GM21786 (cell line): ENCODE results near the gene TCEA3.

ENCODE experiments used
- ATAC-seq: cut with Tn5 transposase; IDR thresholded peaks from one replicate; pipeline ENCODE4 v1.9.1; 2021; ENCODE audit not compliant: unreplicated experiment

The TCEA3 gene

DNA sequence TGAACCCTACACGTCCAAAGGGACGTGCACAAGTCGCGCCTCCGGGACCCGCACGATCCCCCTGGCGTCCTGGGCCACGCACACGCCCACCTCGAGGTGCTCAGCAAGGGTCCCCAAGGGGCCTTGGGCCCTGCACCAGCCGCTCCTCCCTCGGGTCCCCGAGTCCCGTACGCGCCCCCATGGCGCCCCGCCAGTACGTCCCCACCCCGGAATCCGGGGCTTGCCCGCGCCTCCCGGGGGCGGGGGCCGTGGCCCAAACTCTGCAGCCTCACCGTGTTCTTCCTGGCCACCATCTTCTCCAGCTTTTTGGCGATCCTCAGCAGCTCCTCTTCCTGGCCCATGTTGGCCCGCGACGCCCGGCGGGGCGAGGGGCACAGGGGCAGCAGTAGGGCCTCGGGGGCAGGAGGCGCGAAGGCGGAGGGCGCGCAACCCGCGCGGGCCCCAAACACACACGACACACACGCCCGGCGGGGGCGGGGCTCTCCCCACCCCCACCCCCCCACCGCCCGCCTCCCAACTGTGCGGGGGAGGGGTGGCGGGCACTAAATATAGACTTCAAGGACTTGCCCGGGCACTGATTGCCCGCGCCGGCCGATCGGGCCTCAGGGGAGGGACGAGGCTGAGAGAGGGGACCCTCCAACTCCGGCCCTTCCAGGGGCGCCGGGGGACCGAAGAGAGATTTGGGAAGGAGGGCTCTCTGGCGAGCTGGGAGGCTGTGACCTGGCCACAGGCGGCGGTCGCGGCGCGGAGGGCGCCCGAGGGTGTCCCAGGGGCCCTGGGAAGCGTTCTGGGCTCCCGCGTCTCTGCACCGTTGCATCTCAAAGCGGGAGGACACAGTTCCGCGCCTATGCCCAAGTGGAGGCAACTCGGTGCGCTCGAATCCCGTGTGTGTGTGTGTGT, at the start of gene TCEA3:
Gene TCEA3, minus strand, starts transcription at position 456 of the 900 bp plus-strand sequence. Its CDS starts 115 bp downstream, at position 341.
- ATAC-seq, result no peak

DNA sequence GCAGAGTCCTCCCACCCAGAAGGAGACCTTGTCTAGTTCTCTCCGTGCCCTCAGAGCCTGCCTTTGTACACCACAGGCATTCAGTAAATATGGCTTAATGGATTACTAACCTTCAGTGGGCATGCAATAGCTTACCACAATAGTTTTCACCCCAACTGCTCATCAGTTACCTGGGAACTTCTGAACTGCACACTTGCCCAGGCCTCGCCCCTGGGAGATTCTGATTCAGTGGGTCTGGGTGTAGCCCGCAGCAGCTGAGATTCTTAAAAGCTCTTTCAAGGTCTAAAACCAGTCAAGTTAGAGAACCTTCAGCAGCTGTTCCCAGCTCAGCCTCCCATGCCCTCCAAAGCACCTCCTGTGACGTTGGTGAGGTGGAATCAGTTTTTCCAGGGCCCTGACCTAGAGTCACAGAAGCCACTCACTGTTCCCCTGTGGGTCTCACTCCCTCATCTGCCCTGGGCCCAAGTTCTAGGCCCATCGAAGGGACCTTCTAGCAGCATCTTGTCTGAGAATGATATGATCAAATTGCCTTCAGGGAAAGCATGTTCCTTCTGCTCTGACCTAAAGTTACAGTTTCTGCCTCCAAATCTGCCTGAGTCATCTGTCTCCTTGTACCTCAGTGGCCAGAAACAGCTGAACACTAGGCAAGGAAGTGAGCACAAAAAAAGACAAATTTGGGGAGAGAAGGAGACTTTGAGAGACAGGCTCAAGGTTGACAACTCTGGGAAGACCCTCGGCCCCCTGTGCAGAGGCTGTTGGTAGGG, 48.7 kb upstream of the TCEA3 start:
- ATAC-seq, result no peak

DNA sequence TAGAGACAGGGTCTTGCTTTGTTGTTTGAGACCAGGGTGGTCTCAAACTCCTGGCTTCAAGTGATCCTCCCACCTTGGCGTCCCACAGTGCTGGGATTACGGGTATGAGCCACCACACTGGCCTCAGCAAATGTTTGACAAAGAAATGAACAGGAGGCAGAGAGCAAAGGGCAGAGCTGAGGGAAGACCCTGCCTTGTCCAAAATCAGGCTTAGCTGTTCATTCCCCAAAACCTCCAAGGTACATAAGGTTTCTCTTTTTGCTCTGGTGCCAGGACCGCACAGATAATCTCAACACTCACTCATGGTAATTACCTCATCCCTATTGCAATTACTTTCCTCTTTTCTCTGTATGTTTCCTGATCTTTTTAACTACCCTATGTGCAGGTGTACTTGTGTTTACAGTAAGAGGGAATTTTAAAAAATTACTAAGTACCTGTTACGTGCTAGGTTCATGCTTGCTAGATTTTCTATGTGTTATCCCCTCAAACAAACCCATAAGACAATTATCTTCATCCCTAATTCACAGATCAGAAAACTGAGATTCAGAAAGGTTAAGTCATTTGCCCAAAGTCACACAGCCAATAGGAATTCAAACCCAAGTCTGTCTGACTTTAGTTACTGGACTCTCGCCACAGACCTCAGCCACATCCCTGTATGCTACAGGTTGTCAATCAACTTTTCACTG, 47.9 kb upstream of the TCEA3 start:
- no peak for ATAC-seq

DNA sequence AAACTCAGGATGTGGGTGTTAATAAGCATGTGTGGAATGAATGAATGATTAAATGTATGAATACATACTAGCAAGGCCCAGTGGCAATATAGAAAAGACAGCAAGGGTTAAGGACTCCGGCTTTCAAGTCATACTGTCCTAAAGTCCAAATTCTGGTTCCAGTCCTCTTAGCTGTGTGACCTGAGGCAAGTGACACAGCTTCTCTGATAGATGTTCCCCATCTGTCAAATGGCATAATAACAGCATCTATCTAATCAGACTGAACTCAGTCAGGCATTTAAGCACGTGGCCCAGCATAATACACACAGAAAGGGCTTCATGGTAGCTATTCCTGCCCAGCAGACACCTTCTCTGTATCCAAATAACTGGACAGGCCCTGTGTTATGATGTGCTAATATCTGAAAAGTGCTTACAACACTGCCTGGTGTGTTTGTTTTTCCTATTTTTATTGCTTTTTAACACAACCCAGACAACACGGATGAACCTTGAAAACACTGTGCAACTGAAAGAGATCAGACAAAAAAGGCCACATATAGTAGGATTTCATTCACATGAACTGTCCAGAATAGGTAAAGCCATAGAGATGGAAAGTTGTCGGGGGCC, 47.0 kb upstream of the TCEA3 start:
- no peak for ATAC-seq

DNA sequence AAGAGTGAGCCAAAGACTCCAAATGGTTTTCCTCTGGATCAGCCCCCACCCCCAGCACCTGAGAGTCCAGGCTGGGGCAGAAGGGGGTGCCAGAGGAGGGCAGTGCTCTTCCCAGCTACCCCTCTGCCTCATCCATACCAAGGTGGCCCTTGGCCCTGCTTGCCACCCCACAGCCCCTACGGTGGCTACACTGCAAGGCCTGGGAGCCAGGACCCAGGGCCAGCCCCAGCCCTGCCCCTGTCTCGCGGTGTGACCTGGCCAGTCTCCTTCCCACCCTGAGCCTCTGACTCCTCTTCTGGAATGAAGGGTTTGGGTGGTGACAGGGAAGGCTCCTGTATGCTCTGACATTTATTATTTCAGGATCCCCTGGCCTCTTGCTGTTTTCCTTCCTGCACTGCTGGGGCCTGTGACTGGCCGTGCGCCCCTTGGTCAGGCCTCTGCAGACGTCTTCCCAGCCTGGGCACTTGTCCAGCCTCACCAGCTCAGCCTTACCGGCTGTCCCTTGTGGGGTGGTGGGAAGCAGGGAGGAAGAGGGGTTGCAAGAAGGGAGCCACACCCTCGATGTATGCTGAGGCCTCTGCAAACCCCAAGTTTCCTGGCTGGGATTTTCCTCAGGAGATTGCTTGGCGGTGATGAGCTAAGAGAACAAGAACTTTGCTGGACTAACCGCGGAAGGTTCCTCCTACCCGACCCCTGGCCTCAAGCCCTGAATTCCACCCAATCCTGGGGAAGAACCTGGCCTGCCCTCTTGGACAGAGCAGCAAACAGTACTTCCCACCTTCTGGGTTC, 45.9 kb upstream of the TCEA3 start:
- ATAC-seq, result no peak

DNA sequence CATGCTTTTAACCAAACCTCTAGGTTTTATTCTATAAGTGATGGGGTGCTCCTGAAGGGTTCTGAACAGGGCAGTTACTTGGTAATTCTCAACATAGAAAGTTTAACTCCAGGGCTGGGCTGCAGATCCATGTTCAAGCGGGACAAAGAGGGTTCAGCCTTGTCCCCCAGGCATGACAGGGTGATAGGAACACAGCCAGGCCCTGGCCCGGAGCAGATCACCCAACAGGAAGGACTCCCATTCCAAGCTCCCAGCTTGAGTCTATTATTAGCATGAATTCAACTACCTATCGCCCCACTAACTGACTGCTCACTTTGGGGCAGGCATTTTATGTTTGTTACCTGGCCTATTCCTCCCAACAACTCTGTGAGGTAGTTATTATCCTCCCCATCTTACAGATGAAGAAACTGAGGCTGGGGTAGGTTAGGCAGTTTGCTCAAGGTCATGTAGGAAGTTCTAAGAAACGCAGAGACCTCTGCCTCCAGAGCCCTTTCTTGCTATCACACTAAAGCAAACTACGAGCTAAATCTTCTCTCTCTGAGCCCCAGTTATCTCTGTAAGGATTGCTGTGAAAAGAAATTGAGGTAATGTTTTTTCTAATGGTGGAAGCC, 44.9 kb upstream of the TCEA3 start:
- no peak for ATAC-seq

DNA sequence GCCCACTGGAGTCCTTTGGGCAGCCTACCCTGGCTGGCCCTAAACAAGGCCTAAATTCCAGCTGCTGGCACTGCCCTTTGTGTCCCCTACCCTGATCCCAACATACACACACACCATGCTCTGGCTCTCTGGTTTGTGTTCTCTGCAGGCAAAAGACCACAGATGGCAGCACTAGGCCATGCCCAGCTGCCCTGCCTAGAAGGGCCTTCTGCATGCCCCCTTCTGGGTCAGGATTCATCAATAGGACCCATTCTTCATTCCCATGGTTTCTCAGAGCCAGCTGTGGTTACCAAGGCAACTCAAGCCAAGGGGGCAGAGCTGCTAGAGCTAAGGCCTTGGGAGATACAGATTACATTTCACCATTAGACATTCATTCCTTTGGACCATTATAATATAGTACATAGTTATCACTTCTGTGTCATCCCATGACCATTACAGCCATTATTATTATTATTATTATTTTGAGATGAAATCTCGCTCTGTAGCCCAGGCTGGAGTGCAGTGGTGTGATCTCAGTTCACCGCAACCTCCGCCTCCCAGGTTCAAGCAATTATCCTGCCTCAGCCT, 42.0 kb upstream of the TCEA3 start:
- no peak for ATAC-seq

DNA sequence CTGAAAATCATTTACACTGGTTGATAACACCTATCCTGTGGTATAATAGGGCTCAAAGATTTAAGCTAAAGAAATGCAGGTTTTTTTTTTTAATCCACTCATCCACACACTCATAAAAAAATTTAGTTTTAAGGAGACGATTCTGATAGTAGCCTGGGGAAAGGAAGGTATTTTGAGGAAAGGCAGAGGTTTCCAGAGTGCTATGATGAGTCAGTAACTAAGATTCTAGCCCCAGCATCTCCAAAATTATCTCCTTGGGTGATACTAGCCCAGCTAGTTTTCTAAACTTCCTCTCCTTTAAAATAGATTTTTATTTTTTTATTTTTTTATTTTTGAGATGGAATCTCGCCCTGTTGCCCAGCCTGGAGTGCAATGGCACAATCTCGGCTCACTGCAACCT, 38.7 kb upstream of the TCEA3 start:
- ATAC-seq, result no peak

DNA sequence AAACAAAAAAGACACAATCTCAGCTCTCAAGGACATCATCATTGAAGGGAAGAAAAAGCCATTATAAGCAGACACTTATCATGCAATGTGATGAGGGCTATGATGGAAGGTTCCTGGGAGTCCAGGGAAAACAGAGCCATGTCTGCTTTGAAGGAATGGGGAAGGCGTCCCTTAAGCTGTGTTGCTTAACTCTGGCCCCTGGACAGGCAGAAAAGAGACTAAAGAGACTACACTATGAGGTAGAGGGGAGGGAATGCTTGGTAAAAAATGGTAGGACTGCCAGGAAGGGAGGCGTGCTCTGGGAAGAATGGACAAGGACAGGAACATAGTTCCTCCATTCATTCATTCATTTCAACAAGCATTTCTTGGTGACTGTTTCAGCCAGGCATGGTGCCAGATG, 38.2 kb upstream of the TCEA3 start:
- no peak for ATAC-seq

DNA sequence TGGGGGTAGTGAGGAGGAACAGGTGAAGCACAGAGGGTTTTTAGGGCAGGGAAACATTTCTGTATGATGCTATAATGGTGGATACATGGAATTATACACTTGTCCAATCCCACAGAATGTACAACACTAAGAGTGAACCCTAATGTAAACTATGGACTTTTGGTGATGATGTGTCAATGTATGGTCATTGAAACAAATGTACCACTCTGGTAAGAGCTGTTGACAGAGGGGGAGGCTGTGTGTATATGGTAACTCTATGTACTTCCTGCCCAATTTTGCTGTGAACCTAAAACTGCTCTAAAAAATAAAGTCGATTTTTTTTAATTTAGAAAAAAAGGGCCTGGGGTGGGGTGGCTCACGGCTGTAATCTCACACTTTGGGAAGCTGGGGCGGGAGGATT, 36.5 kb upstream of the TCEA3 start:
- no peak for ATAC-seq

DNA sequence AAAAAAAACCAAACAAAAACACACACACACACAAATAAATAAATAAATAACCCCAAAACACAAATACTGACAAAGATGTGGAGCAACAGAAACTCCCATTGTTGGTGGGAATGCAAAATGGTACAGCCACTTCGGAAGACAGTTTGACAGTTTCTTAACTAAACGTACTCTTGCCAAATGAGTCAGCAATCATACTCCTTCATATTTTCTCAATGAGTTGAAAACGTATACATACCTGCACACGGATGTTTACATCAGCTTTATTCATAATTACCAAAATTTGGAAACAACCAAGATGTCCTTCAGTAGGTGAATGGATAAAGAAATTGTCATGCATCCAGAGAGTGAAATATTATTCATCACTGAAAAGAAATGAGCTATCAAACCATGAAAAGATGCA, 36.0 kb upstream of the TCEA3 start:
- ATAC-seq, result no peak

DNA sequence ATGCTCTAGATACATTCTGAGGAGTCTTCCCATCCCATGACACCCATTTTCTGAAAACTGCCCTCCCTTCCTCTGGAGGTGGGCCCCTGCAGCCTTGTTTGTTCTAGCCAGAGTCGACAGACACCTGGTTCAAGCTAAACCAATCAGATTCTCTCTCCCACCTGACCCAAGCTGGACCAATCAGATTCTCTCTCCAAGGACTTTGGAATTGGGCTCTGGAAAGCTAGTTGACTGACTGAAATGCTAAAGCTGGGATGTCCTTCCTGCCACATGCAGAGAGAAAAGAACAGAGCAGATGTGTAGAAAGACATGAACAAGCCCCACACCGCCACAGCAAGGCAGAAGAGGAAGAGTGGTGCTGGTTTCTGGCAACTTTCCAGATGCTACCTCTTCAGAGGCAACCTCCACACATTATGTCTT, 34.8 kb upstream of the TCEA3 start:
- no peak for ATAC-seq

DNA sequence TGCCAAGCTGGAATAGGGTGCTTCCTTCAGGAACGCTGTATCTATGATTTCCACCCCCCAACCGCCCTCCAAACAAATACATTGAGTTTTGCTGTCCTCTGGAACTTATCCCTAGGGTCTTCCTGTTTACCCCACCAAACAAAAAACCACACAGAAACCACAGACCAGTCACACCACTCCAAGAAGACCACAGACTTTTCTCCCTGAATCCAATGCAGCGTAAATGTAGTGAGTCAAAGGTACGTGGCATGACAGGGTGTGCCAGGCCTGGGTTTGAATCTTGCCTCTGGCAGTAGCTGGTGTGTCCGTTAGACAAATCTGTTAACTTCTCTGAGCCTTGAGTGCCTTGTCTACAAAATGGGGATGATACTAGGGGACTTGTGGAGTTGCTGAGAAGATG, 31.7 kb upstream of the TCEA3 start:
- no peak for ATAC-seq

DNA sequence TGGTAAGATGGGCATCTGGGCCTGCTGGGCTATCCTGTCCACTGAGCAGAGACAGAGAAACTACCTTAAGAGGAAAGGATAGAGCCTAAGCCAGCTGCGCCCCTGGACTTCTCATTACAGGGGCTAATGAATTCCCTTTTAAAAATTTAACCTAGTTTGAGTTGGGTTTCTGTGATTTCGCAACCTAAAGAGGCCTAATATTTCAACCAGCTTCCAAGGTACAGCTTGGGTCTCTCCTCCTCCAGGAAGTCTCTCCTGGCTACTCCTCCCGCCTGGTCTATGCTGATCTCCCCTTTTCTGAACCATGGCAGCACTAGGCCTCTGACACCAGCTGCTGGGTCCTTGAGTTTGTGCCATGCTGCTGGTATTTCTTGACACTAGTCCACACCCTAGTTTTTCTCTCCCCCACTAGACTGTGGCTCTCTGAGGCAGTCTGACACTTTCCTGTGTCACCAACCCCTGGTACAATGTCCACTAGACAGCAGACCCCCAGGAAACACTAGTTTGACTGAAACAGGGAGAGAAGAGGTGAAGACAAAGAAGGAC, 29.0 kb upstream of the TCEA3 start:
- ATAC-seq, result no peak

DNA sequence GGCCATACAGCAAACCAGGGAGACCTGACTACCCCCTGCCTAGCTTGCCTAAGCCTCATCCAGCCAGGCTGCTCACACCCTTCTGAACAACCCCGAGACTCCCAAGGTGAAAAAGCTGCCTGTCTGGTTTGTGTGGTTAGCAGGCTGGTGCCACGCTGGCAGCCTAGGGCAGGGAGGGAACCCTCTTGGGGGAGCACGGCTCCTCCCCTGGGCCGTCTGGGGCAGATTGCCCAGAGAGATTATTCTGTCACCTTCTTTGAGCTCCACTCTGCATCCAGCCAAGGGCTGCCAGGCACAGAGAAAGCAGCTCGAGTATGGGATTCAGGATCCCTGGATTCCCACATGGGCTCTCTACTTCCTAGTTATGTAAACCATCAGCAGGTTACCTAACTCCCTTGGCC, 27.5 kb upstream of the TCEA3 start:
- ATAC-seq, result no peak

DNA sequence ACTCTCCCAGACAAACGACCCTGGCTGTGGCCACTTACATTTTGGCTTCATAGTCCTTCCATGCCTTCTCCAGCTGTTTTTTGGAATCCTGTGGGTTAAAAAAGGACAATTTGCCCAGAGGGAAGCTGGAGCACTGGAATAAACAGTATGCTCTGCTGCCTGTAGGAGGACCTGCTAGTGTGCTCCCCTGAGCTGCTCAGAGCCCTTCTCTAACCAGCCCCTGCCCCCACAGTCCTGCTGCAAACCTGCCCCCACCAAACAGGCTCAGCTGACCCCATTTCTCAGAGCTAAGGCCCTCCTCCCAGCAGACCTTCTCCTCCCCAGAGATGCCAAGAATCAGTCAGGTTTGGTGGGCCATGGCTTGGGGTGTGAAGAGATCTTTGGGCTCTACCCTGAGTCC, 26.9 kb upstream of the TCEA3 start:
- no peak for ATAC-seq

DNA sequence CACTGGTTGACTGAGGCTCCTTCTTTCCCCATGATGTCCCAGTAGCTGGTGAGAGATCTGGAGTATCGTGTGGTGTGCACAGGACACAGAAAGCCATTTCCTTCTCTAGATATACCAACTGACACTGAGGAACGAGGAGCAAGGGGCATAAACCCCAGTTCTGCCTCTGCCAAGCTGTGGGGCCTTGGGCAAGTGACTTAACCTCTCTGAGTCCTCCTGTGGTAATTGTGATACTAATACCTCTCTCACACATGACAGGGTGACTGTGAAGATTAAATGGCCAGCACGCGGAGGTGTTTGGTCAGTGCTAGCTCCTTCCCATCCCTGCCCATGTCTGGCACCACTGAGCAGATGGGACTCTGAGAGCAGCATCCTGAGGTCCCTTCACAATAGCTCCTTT, 26.3 kb upstream of the TCEA3 start:
- no peak for ATAC-seq

DNA sequence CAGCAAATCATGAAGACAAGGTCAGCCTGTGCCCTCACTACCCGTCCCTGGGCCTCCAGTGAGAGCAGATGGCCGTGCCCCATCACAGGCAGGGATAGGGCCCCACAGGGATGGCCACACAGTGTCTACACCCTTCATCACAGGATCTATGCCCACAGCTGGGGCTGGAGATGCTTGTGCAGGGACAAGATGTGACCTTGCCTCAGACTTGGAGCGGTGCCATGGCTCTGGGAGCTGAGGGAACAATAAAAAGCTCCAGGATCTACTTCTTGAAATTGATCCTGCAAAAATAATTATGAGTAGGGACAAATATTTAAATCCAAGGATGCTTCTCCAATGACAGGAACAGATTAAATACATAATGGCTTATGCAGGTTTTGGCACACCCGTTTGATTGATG, 25.4 kb upstream of the TCEA3 start:
- no peak for ATAC-seq

DNA sequence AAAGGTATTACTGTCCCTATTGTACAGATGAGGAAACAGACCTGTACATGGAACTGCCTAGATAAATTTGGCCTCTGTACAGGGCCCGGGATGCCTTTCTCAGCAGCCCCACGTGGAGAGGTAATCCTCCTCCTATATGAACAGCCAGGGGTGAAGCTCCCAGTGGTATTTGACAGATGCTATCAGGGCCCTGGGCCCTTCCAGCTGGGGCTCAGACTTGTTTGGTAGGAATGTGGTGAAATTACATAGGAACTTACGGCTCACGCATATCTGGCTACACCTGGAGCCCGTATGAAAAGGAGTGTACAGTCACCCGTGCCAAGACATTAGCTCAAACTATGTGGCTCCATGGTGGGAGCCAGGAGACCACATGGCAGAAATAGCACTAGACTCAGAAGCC, 24.8 kb upstream of the TCEA3 start:
- no peak for ATAC-seq
